Measurements from ENCODE around the gene NDST1.

Gene NDST1

GRCh38 chr5:150590979-150591695, 83.2 kb downstream of the NDST1 start:
- no peaks in the 10 kb centered on the region for H3K36me3 ChIP-seq (ENCODE audit: control insufficient read depth, low read depth, low read length)
- H3K4me1 ChIP-seq (ENCODE audit: control insufficient read depth, low read depth, low read length), result peaks cover 16% of the 10 kb centered on the region
- no peaks in the 10 kb centered on the region for H3K9me3 ChIP-seq (ENCODE audit: control insufficient read depth, low read depth, low read length)
- no peak overlapping the region for H3K9ac ChIP-seq (ENCODE audit: low read length)
- H3K27me3 ChIP-seq (ENCODE audit: control insufficient read depth, insufficient read depth, low read length), result no peaks in the 10 kb centered on the region
- no peak overlapping the region for H3K4me3 ChIP-seq (ENCODE audit: low read length)
- H3K27ac ChIP-seq (ENCODE audit: low read length), result no peak overlapping the region

- H3K27me3 ChIP-seq (ENCODE audit: control insufficient read depth, insufficient read depth, low read length), result no peaks in the 10 kb centered on the region
- no peak overlapping the region for H3K27ac ChIP-seq (ENCODE audit: low read length)
- no peaks in the 10 kb centered on the region for H3K36me3 ChIP-seq (ENCODE audit: control insufficient read depth, low read depth, low read length)
- no peak overlapping the region for H3K9ac ChIP-seq (ENCODE audit: low read length)
- no peak overlapping the region for H3K4me3 ChIP-seq (ENCODE audit: low read length)
- H3K9me3 ChIP-seq (ENCODE audit: control insufficient read depth, low read depth, low read length), result no peaks in the 10 kb centered on the region
- peaks cover 16% of the 10 kb centered on the region for H3K4me1 ChIP-seq (ENCODE audit: control insufficient read depth, low read depth, low read length)
These were observed 85.7 kb downstream of the NDST1 start for GRCh38 chr5:150593593-150593992.

- no peak overlapping the region for H3K27ac ChIP-seq (ENCODE audit: low read length)
- no peaks in the 10 kb centered on the region for H3K36me3 ChIP-seq (ENCODE audit: control insufficient read depth, low read depth, low read length)
- H3K9me3 ChIP-seq (ENCODE audit: control insufficient read depth, low read depth, low read length), result no peaks in the 10 kb centered on the region
- no peak overlapping the region for H3K4me3 ChIP-seq (ENCODE audit: low read length)
- H3K4me1 ChIP-seq (ENCODE audit: control insufficient read depth, low read depth, low read length), result peaks cover 16% of the 10 kb centered on the region
- H3K9ac ChIP-seq (ENCODE audit: low read length), result no peak overlapping the region
- H3K27me3 ChIP-seq (ENCODE audit: control insufficient read depth, insufficient read depth, low read length), result no peaks in the 10 kb centered on the region
These were observed 86.1 kb downstream of the NDST1 start for GRCh38 chr5:150593996-150594395.

GRCh38 chr5:150595466-150596031, 87.6 kb downstream of the NDST1 start:
- no peaks in the 10 kb centered on the region for H3K36me3 ChIP-seq (ENCODE audit: control insufficient read depth, low read depth, low read length)
- H3K9ac ChIP-seq (ENCODE audit: low read length), result no peak overlapping the region
- H3K27me3 ChIP-seq (ENCODE audit: control insufficient read depth, insufficient read depth, low read length), result no peaks in the 10 kb centered on the region
- no peaks in the 10 kb centered on the region for H3K9me3 ChIP-seq (ENCODE audit: control insufficient read depth, low read depth, low read length)
- no peak overlapping the region for H3K27ac ChIP-seq (ENCODE audit: low read length)
- no peak overlapping the region for H3K4me3 ChIP-seq (ENCODE audit: low read length)
- H3K4me1 ChIP-seq (ENCODE audit: control insufficient read depth, low read depth, low read length), result peaks cover 9% of the 10 kb centered on the region

- H3K4me1 ChIP-seq (ENCODE audit: control insufficient read depth, low read depth, low read length), result peaks cover 3% of the 10 kb centered on the region
- no peak overlapping the region for H3K9ac ChIP-seq (ENCODE audit: low read length)
- H3K27ac ChIP-seq (ENCODE audit: low read length), result no peak overlapping the region
- no peak overlapping the region for H3K4me3 ChIP-seq (ENCODE audit: low read length)
- H3K9me3 ChIP-seq (ENCODE audit: control insufficient read depth, low read depth, low read length), result no peaks in the 10 kb centered on the region
- H3K36me3 ChIP-seq (ENCODE audit: control insufficient read depth, low read depth, low read length), result no peaks in the 10 kb centered on the region
- H3K27me3 ChIP-seq (ENCODE audit: control insufficient read depth, insufficient read depth, low read length), result no peaks in the 10 kb centered on the region
These were observed 88.4 kb downstream of the NDST1 start for GRCh38 chr5:150596313-150596712.

GRCh38 chr5:150596826-150597225, 88.9 kb downstream of the NDST1 start:
- no peaks in the 10 kb centered on the region for H3K4me1 ChIP-seq (ENCODE audit: control insufficient read depth, low read depth, low read length)
- no peaks in the 10 kb centered on the region for H3K36me3 ChIP-seq (ENCODE audit: control insufficient read depth, low read depth, low read length)
- H3K27me3 ChIP-seq (ENCODE audit: control insufficient read depth, insufficient read depth, low read length), result no peaks in the 10 kb centered on the region
- no peaks in the 10 kb centered on the region for H3K9me3 ChIP-seq (ENCODE audit: control insufficient read depth, low read depth, low read length)
- no peak overlapping the region for H3K4me3 ChIP-seq (ENCODE audit: low read length)
- H3K27ac ChIP-seq (ENCODE audit: low read length), result no peak overlapping the region
- H3K9ac ChIP-seq (ENCODE audit: low read length), result no peak overlapping the region

GRCh38 chr5:150598006-150598405, 90.1 kb downstream of the NDST1 start:
- H3K27ac ChIP-seq (ENCODE audit: low read length), result no peak overlapping the region
- no peaks in the 10 kb centered on the region for H3K9me3 ChIP-seq (ENCODE audit: control insufficient read depth, low read depth, low read length)
- no peaks in the 10 kb centered on the region for H3K27me3 ChIP-seq (ENCODE audit: control insufficient read depth, insufficient read depth, low read length)
- no peaks in the 10 kb centered on the region for H3K4me1 ChIP-seq (ENCODE audit: control insufficient read depth, low read depth, low read length)
- no peaks in the 10 kb centered on the region for H3K36me3 ChIP-seq (ENCODE audit: control insufficient read depth, low read depth, low read length)
- no peak overlapping the region for H3K9ac ChIP-seq (ENCODE audit: low read length)
- H3K4me3 ChIP-seq (ENCODE audit: low read length), result no peak overlapping the region

- Histone ChIP-seq H3K36me3 (ENCODE audit: control insufficient read depth, low read depth, low read length) (no peaks in the 10 kb centered on the region), H3K4me3 (ENCODE audit: low read length) (no peak overlapping the region), H3K27ac (ENCODE audit: low read length) (no peak overlapping the region), H3K9me3 (ENCODE audit: control insufficient read depth, low read depth, low read length) (no peaks in the 10 kb centered on the region), H3K9ac (ENCODE audit: low read length) (no peak overlapping the region), H3K4me1 (ENCODE audit: control insufficient read depth, low read depth, low read length) (no peaks in the 10 kb centered on the region), H3K27me3 (ENCODE audit: control insufficient read depth, insufficient read depth, low read length) (no peaks in the 10 kb centered on the region)
These were observed 90.9 kb downstream of the NDST1 start for GRCh38 chr5:150598821-150599273.

- H3K4me3 ChIP-seq (ENCODE audit: low read length), result no peak overlapping the region
- H3K36me3 ChIP-seq (ENCODE audit: control insufficient read depth, low read depth, low read length), result no peaks in the 10 kb centered on the region
- H3K27ac ChIP-seq (ENCODE audit: low read length), result no peak overlapping the region
- no peaks in the 10 kb centered on the region for H3K9me3 ChIP-seq (ENCODE audit: control insufficient read depth, low read depth, low read length)
- H3K4me1 ChIP-seq (ENCODE audit: control insufficient read depth, low read depth, low read length), result no peaks in the 10 kb centered on the region
- H3K9ac ChIP-seq (ENCODE audit: low read length), result no peak overlapping the region
- H3K27me3 ChIP-seq (ENCODE audit: control insufficient read depth, insufficient read depth, low read length), result no peaks in the 10 kb centered on the region
These were observed 91.3 kb downstream of the NDST1 start for GRCh38 chr5:150599281-150599680.

- Histone ChIP-seq H3K36me3 (ENCODE audit: control insufficient read depth, low read depth, low read length) (no peaks in the 10 kb centered on the region), H3K27ac (ENCODE audit: low read length) (no peak overlapping the region), H3K4me3 (ENCODE audit: low read length) (no peak overlapping the region), H3K9me3 (ENCODE audit: control insufficient read depth, low read depth, low read length) (no peaks in the 10 kb centered on the region), H3K4me1 (ENCODE audit: control insufficient read depth, low read depth, low read length) (no peaks in the 10 kb centered on the region), H3K9ac (ENCODE audit: low read length) (no peak overlapping the region), H3K27me3 (ENCODE audit: control insufficient read depth, insufficient read depth, low read length) (no peaks in the 10 kb centered on the region)
These were observed 92.1 kb downstream of the NDST1 start for GRCh38 chr5:150599917-150600511.

GRCh38 chr5:150600616-150601490, 92.9 kb downstream of the NDST1 start:
- Histone ChIP-seq H3K4me1 (ENCODE audit: control insufficient read depth, low read depth, low read length) (no peaks in the 10 kb centered on the region), H3K27ac (ENCODE audit: low read length) (no peak overlapping the region), H3K9me3 (ENCODE audit: control insufficient read depth, low read depth, low read length) (no peaks in the 10 kb centered on the region), H3K27me3 (ENCODE audit: control insufficient read depth, insufficient read depth, low read length) (no peaks in the 10 kb centered on the region), H3K4me3 (ENCODE audit: low read length) (no peak overlapping the region), H3K9ac (ENCODE audit: low read length) (no peak overlapping the region), H3K36me3 (ENCODE audit: control insufficient read depth, low read depth, low read length) (no peaks in the 10 kb centered on the region)
